GM12878 (cell line): Measurements from ENCODE around the gene RAC3. TPM values are rescaled to one million over a fixed set of nuclear protein-coding genes. Genes with fewer than 3 reads are reported as not detected.
A peak's percentile ranks its signal among the peaks of the same experiment; 100 is the strongest.

ENCODE experiments used
- ATAC-seq: fragments of 200-7000 bp; cut with Tn5 transposase; 3 replicates; pipeline ENCODE4 v1.9.1; 2020; ENCODE audit warnings: mild to moderate bottlenecking, moderate library complexity
- BruUV-seq: library from RNA; stranded (reverse); fragments of 400-500 nt; replicated peaks from 2 replicates; lab custom pipeline; 2021; lab: Mats Ljungman, UMichigan
- CTCF ChIA-PET: fragments of 300-600 bp; sonication (Branson Sonifier 250); formaldehyde crosslinking; extraction: SDS; loops from one replicate; lab custom pipeline; 2021; ENCODE audit warnings: inconsistent platforms; lab: Yijun Ruan, JAX
- POLR2A ChIA-PET: fragments of 350-600 bp; formaldehyde crosslinking; extraction: SDS; loops from one replicate; lab custom pipeline; 2021; ENCODE audit warnings: inconsistent platforms; lab: Charles Lee
- RAD21 ChIA-PET: fragments of 300-600 bp; sonication (Branson Sonifier 250); formaldehyde crosslinking; loops from one replicate; lab custom pipeline; 2023; ENCODE audit warnings: antibody characterized with exemption; ENCODE audit not compliant: unreplicated experiment; lab: Charles Lee
- SMC1A ChIA-PET: fragments of 300-600 bp; sonication (Branson Sonifier 250); formaldehyde crosslinking; loops from one replicate; lab custom pipeline; 2023; ENCODE audit not compliant: unreplicated experiment, uncharacterized antibody; lab: Charles Lee
- DNase-seq: peaks from one replicate; pipeline ENCODE4 v3.0.0-alpha.2; 2011; ENCODE audit warnings: low read depth, low spot score
- FAIRE-seq: peaks from 3 replicates; lab custom pipeline; 2011; peaks lifted over from hg19 to GRCh38; lab: Jason Lieb, UNC
- H2AFZ ChIP-seq: 2 replicates; pipeline ENCODE4 v1.6.0; 2011; ENCODE audit warnings: low read depth, low read length, control low read depth; ENCODE audit not compliant: control insufficient read depth
- H3K27ac ChIP-seq: 2 replicates; pipeline ENCODE4 v1.5.1; 2011; ENCODE audit warnings: control low read depth; ENCODE audit not compliant: control insufficient read depth, insufficient read depth
- H3K27me3 ChIP-seq, 2 experiments: replicated peaks in 1 of 2; 2 replicates each; pipeline versions ENCODE4 v1.6.0 to v1.6.1; 2011; ENCODE audit warnings: low read length in 1 of 2; ENCODE audit not compliant: control insufficient read depth in 2 of 2, insufficient read depth in 2 of 2
- H3K36me3 ChIP-seq, 2 experiments: 2 replicates each; pipeline ENCODE4 v1.5.1; 2011; ENCODE audit warnings: low read length in 1 of 2; ENCODE audit not compliant: control insufficient read depth in 2 of 2, insufficient read depth in 2 of 2
- H3K4me1 ChIP-seq: 2 replicates; pipeline ENCODE4 v1.6.1; 2011; ENCODE audit warnings: mild to moderate bottlenecking, low read length, moderate library complexity, mixed read lengths; ENCODE audit not compliant: control insufficient read depth, insufficient read depth
- H3K4me2 ChIP-seq: 2 replicates; pipeline ENCODE4 v1.6.0; 2011; ENCODE audit warnings: control low read depth; ENCODE audit not compliant: control insufficient read depth, insufficient read depth
- H3K4me3 ChIP-seq: fragments of 200-600 bp; sonication (generic); 2 replicates; pipeline ENCODE4 v1.5.1; 2016
- H3K79me2 ChIP-seq: 2 replicates; pipeline ENCODE4 v1.6.0; 2011; ENCODE audit warnings: low read length; ENCODE audit not compliant: control insufficient read depth, insufficient read depth
- H3K9ac ChIP-seq: 2 replicates; pipeline ENCODE4 v1.8.0; 2011; ENCODE audit warnings: low read length, control low read depth, mixed read lengths; ENCODE audit not compliant: control insufficient read depth, insufficient read depth
- H3K9me3 ChIP-seq: replicated peaks from 3 replicates; pipeline ENCODE4 v1.5.1; 2011; ENCODE audit warnings: mild to moderate bottlenecking, low read length; ENCODE audit not compliant: control insufficient read depth, insufficient read depth
- H4K20me1 ChIP-seq: 2 replicates; pipeline ENCODE4 v1.6.0; 2011; ENCODE audit not compliant: control insufficient read depth, insufficient read depth
- CHD2 ChIP-seq: IDR thresholded peaks from 2 replicates; pipeline ENCODE4 v1.6.1; 2011; ENCODE audit warnings: low read depth, low read length, improper control_type of control experiment, borderline replicate concordance
- GATAD2B ChIP-seq: fragments of 450-650 bp; conservative IDR thresholded peaks from 2 replicates; pipeline ENCODE4 v1.6.1; 2017; ENCODE audit warnings: low read depth, mild to moderate bottlenecking, moderate library complexity
- HCFC1 ChIP-seq: fragments of 150-350 bp; IDR thresholded peaks from 2 replicates; pipeline ENCODE4 v1.6.1; 2014; ENCODE audit warnings: low read length
- POLR2A ChIP-seq: IDR thresholded peaks from 2 replicates; pipeline ENCODE4 v1.6.1; 2011; ENCODE audit warnings: low read depth, mild to moderate bottlenecking, low read length
- RAD51 ChIP-seq: fragments of 450-650 bp; IDR thresholded peaks from 2 replicates; pipeline ENCODE4 v1.6.1; 2016; ENCODE audit warnings: moderate library complexity, mild to moderate bottlenecking, inconsistent platforms
- STAT3 ChIP-seq: IDR thresholded peaks from 2 replicates; pipeline ENCODE4 v1.6.1; 2011; ENCODE audit warnings: low read depth, low read length, improper control_type of control experiment
- TCF12 ChIP-seq: IDR thresholded peaks from 2 replicates; pipeline ENCODE4 v1.6.1; 2011; ENCODE audit warnings: low read depth, mild to moderate bottlenecking, low read length
- ZNF207 ChIP-seq: fragments of 450-650 bp; IDR thresholded peaks from 2 replicates; pipeline ENCODE4 v1.6.1; 2014; ENCODE audit warnings: antibody characterized with exemption, mild to moderate bottlenecking, borderline replicate concordance
- WGBS: methylation state at CpG from one replicate; pipeline ENCODE4 v1.1.6; 2016; ENCODE audit warnings: low lambda C conversion rate; ENCODE audit not compliant: insufficient replicate concordance, insufficient coverage; ENCODE audit errors: missing lambda C conversion rate; 5-methylcytosine and 5-hydroxymethylcytosine counted together
- in situ Hi-C: fragments of 300-500 bp; cut with MboI; formaldehyde crosslinking; loops from 9 replicates; pipeline ENCODE4 v1.14.3; 2018; ENCODE audit warnings: mixed read lengths
- intact Hi-C: fragments of 100-400 bp; cut with micrococcal nuclease; formaldehyde crosslinking; loops from one replicate; pipeline ENCODE4 v1.14.2; 2022; ENCODE audit not compliant: unreplicated experiment
- polyA plus RNA-seq, 11 experiments: library from polyadenylated mRNA; depleted of rRNA in 4 of 11; unstranded in 6 of 11; stranded (reverse) in 5 of 11; fragments of >200 nt; fragmentation: Nextera tagmentation in 4 of 11; fragmentation: Illumina TruSeq in 1 of 11; extraction: Ambion mirVana in 4 of 11; extraction: Trizol in 1 of 11; gene quantifications; 1 replicate in 1 of 11; 2 replicates in 10 of 11; pipeline versions ENCODE4 v1.2.1 to v1.2.3, GENCODE V29; 2011 to 2016; ENCODE audit warnings: inconsistent platforms in 2 of 11, missing spikeins in 2 of 11, low read depth in 1 of 11
- total RNA-seq, 4 experiments: library from RNA; depleted of rRNA in 3 of 4; stranded (reverse); fragments of >200 nt in 3 of 4; fragmentation: Illumina TruSeq in 1 of 4; extraction: Trizol in 1 of 4; gene quantifications; 2 replicates each; pipeline versions ENCODE4 v1.2.1 to v1.2.3, GENCODE V29; 2013 to 2021

The RAC3 gene
- total and polyA plus RNA-seq, 10 of the 15 experiments (the other 5 are each of a cell fraction or from before 2014, with no cell fraction given): 0.11 to 32.9 (median 6.7) TPM

DNA sequence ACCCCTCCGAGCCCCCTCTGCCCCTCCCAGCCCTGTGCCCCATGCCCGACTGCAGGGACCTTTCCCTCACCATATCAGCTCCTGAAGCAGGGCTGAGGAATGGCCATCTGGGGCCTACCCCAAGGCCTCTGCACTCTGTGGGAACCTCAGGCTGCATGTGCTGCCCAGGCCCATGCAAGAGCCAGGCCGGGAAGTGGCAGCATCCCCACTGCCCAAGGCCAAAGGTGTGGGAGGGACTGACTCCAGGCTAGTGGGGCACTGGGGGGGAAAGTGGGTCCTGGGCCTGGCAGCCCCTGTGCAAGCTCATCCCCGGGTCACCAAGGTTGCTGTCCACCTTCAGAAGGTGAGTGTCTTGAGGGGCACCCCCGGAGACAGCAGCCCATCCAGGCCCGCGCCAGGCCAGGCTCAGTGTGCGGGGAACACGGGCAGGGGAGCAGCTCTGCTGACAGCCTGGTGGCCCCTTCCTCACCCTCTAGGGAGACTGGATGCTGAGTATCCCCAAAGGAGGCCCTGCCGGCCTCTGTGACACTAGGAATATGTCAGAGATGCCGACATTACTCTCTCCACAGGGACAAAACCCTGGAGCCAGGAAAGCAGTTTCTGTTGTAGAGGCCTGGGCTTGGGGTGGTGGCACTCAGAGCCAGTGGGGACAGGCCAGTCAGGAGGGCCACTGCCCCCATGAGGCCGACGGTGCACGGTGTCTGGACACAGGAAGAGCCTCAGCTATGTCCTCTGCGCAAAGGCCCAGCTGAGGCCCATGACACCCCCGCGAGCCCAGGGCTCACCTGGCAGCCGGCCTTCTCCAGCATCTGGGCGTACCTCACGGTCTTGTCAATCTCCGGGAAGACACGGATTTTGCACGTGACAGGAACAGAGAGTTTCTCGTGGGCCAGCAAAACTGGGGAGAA, 30.9 kb downstream of the RAC3 start:
- Histone ChIP-seq H3K79me2 (peaks cover 20% of the 10 kb centered on the region), H4K20me1 (no peaks in the 10 kb centered on the region), H3K27me3 (no peaks in the 10 kb centered on the region), H2AFZ (no peak overlapping the region), H3K36me3 (peaks cover 3 to 19% of the 10 kb centered on the region in 2 experiments; a peak in 3 of 4 replicates), H3K4me1 (peaks cover 8% of the 10 kb centered on the region), H3K9me3 (no peaks in the 10 kb centered on the region), H3K27ac (no peak overlapping the region), H3K9ac (no peak overlapping the region), H3K4me3 (no peak overlapping the region), H3K4me2 (no peak overlapping the region)
- DNase-seq: no peak
- TF ChIP-seq HCFC1 (no peak), RAD51 (no peak), TCF12 (no peak), GATAD2B (no peak), POLR2A (0 out of 2 replicates have a peak, but pooled peaks have one; percentile 7), STAT3 (no peak), ZNF207 (no peak)
- CTCF ChIA-PET: no interaction called here
- no peak for FAIRE-seq
- in situ Hi-C loops (no loop called here), intact Hi-C loops (no loop called here)
- SMC1A ChIA-PET: no interaction called here
- ATAC-seq: no peak
- WGBS: 91% methylated on average over 23 of the region's 24 CpGs
- BruUV-seq: no TSS peak
- RAD21 ChIA-PET: no interaction called here
- POLR2A ChIA-PET: no interaction called here

DNA sequence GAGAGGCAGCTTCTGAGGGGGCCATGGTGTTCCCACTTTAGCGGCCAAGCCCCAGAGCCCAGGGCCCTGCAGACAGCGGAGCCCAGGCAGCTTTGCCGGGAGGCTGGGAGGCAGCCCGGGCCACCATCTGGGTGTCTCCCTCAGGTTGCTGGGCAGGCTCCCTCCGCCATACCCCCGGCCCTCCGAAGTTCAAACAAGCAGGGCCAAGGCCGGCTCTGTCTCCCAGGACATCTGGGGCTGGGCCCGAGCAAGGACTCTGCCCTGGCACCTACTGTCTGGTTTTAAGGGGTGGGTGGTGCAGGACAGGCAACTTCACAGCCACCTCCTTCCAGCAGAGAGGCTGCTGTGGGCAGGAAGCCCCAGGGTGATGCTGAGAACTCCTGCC, 31.5 kb downstream of the RAC3 start:
- FAIRE-seq (no peak), DNase-seq (no peak), ATAC-seq (no peak)
- BruUV-seq: no TSS peak
- peaks cover 3 to 19% of the 10 kb centered on the region in 2 experiments; a peak in 3 of 4 replicates for H3K36me3 ChIP-seq
- no peaks in the 10 kb centered on the region for H3K27me3 ChIP-seq
- CTCF ChIA-PET: no interaction called here
- RAD21 ChIA-PET: no interaction called here
- no peak overlapping the region for H3K9ac ChIP-seq
- in situ Hi-C loops (no loop called here), intact Hi-C loops (no loop called here)
- peaks cover 8% of the 10 kb centered on the region for H3K4me1 ChIP-seq
- TF ChIP-seq POLR2A (no peak), CHD2 (no peak)
- POLR2A ChIA-PET: no interaction called here
- no peak overlapping the region for H3K4me2 ChIP-seq
- H3K9me3 ChIP-seq: no peaks in the 10 kb centered on the region
- no peak overlapping the region for H3K4me3 ChIP-seq
- 95% methylated on average over 9 of the region's 9 CpGs for WGBS
- H2AFZ ChIP-seq: no peak overlapping the region
- SMC1A ChIA-PET: interaction anchor here (0.8 kb wide), 1 partner anchor 25 kb away, joined by 3 read pairs; the partner anchor contains the start of gene DCXR
- no peak overlapping the region for H3K27ac ChIP-seq
- H4K20me1 ChIP-seq: no peaks in the 10 kb centered on the region
- peaks cover 20% of the 10 kb centered on the region for H3K79me2 ChIP-seq
